Measurements from ENCODE around the gene UXS1.

- TF ChIP-seq FOXM1 (IDR thresholded peaks at IDR 0.05; ENCODE audit: borderline replicate concordance), result no peak
- TF ChIP-seq NFRKB (IDR thresholded peaks at IDR 0.05), result no peak
- no peak for TF ChIP-seq ELF4 (IDR thresholded peaks at IDR 0.05)
- TF ChIP-seq ARNT (IDR thresholded peaks at IDR 0.05), result no peak
- no peak for TF ChIP-seq L3MBTL2 (conservative IDR thresholded peaks at IDR 0.05)
- TF ChIP-seq TARDBP (IDR thresholded peaks at IDR 0.05), result no peak
Observed at GRCh38 chr2:106126295-106126694, 67.8 kb downstream of the UXS1 start.

All from HEK293T (cell line).